SH-SY5Y (cell line): ENCODE data around the gene GADD45A.

ENCODE experiments used
- GATA2 ChIP-seq: IDR thresholded peaks from 2 replicates; pipeline ENCODE4 v1.6.1; 2011; ENCODE audit warnings: mild to moderate bottlenecking, low read depth, low read length
- GATA3 ChIP-seq: IDR thresholded peaks from 2 replicates; pipeline ENCODE4 v1.6.1; 2011; ENCODE audit warnings: low read depth, mild to moderate bottlenecking, low read length, moderate library complexity

- TF ChIP-seq GATA2: no peak
- TF ChIP-seq GATA3: no peak
These were observed 31.8 kb downstream of the GADD45A start for GRCh38 chr1:67716800-67717199.
